H9 (cell line): ENCODE measurements around the gene OR8B3. TPM values are rescaled to one million over a fixed set of nuclear protein-coding genes. Genes with fewer than 3 reads are reported as not detected.

ENCODE experiments used
- DNase-seq: peaks from one replicate; pipeline ENCODE4 v3.0.0-alpha.2; 2017
- H2AFZ ChIP-seq: one replicate; pipeline ENCODE4 v1.6.1; 2013; ENCODE audit warnings: mild to moderate bottlenecking, low read length, control low read depth, moderate library complexity
- H2AK5ac ChIP-seq: 2 replicates; pipeline ENCODE4 v1.6.1; 2013; ENCODE audit warnings: low read length, control low read depth, mixed read lengths; ENCODE audit not compliant: insufficient read length
- H2BK120ac ChIP-seq: one replicate; pipeline ENCODE4 v1.6.1; 2013; ENCODE audit warnings: low read depth, mild to moderate bottlenecking, low read length, control low read depth, inconsistent platforms; ENCODE audit not compliant: poor library complexity, severe bottlenecking
- H2BK12ac ChIP-seq: 2 replicates; pipeline ENCODE4 v1.6.1; 2013; ENCODE audit warnings: low read length, control low read depth, mixed read lengths, low read depth; ENCODE audit not compliant: insufficient read length
- H2BK15ac ChIP-seq: 2 replicates; pipeline ENCODE4 v1.6.1; 2013; ENCODE audit warnings: low read depth, low read length, control low read depth
- H2BK20ac ChIP-seq: one replicate; pipeline ENCODE4 v1.6.1; 2013; ENCODE audit warnings: low read depth, mild to moderate bottlenecking, low read length, control low read depth, inconsistent platforms; ENCODE audit not compliant: poor library complexity, severe bottlenecking
- H2BK5ac ChIP-seq: 2 replicates; pipeline ENCODE4 v1.6.1; 2013; ENCODE audit warnings: low read length, control low read depth, mixed read lengths; ENCODE audit not compliant: insufficient read length
- H3K14ac ChIP-seq: 2 replicates; pipeline ENCODE4 v1.6.1; 2013; ENCODE audit warnings: low read length, control low read depth; ENCODE audit not compliant: insufficient read depth
- H3K18ac ChIP-seq: 2 replicates; pipeline ENCODE4 v1.6.1; 2013; ENCODE audit warnings: low read depth, mild to moderate bottlenecking, mixed read lengths, low read length, control low read depth; ENCODE audit not compliant: insufficient read length
- H3K23ac ChIP-seq: 2 replicates; pipeline ENCODE4 v1.6.1; 2013; ENCODE audit warnings: low read length, control low read depth, mixed read lengths, low read depth; ENCODE audit not compliant: insufficient read length
- H3K23me2 ChIP-seq: 2 replicates; pipeline ENCODE4 v1.6.1; 2013; ENCODE audit warnings: low read depth, mild to moderate bottlenecking, mixed read lengths, low read length, control low read depth; ENCODE audit not compliant: insufficient read length, poor library complexity, severe bottlenecking
- H3K27ac ChIP-seq: 2 replicates; pipeline ENCODE4 v1.5.1; 2013; ENCODE audit warnings: low read length, control low read depth, mixed read lengths, low read depth; ENCODE audit not compliant: insufficient read length
- H3K27me3 ChIP-seq: 2 replicates; pipeline ENCODE4 v1.6.1; 2013; ENCODE audit warnings: low read length, control low read depth, inconsistent platforms; ENCODE audit not compliant: insufficient read depth
- H3K4ac ChIP-seq: 2 replicates; pipeline ENCODE4 v1.6.1; 2013; ENCODE audit warnings: low read depth, mild to moderate bottlenecking, control low read depth, inconsistent platforms, low read length, moderate library complexity
- H3K4me1 ChIP-seq: 2 replicates; pipeline ENCODE4 v1.6.1; 2013; ENCODE audit warnings: low read length, control low read depth, inconsistent platforms; ENCODE audit not compliant: insufficient read depth
- H3K4me2 ChIP-seq: 2 replicates; pipeline ENCODE4 v1.6.1; 2013; ENCODE audit warnings: low read length, control low read depth, mixed read lengths; ENCODE audit not compliant: insufficient read length, insufficient read depth
- H3K56ac ChIP-seq: 2 replicates; pipeline ENCODE4 v1.6.1; 2013; ENCODE audit warnings: low read depth, mild to moderate bottlenecking, mixed read lengths, low read length, control low read depth; ENCODE audit not compliant: insufficient read length
- H3K79me1 ChIP-seq: 2 replicates; pipeline ENCODE4 v1.6.1; 2013; ENCODE audit warnings: low read depth, mild to moderate bottlenecking, moderate library complexity, low read length, control low read depth, inconsistent platforms; ENCODE audit not compliant: insufficient read depth, poor library complexity, severe bottlenecking
- H3K79me2 ChIP-seq: 2 replicates; pipeline ENCODE4 v1.6.1; 2013; ENCODE audit warnings: low read length, control low read depth, inconsistent platforms; ENCODE audit not compliant: insufficient read depth
- H3K9ac ChIP-seq: 2 replicates; pipeline ENCODE4 v1.6.1; 2013; ENCODE audit warnings: low read length, control low read depth, mixed read lengths; ENCODE audit not compliant: insufficient read length; ENCODE audit errors: extremely low read depth
- H3K9me3 ChIP-seq: one replicate; pipeline ENCODE4 v1.6.1; 2013; ENCODE audit warnings: low read depth, low read length, inconsistent platforms; ENCODE audit not compliant: control insufficient read depth
- H3T11ph ChIP-seq: one replicate; pipeline ENCODE4 v1.6.1; 2013; ENCODE audit warnings: mild to moderate bottlenecking, low read length, control low read depth, inconsistent platforms
- H4K20me1 ChIP-seq: one replicate; pipeline ENCODE4 v1.6.1; 2013; ENCODE audit not compliant: control insufficient read depth, insufficient read length, insufficient read depth
- H4K5ac ChIP-seq: 2 replicates; pipeline ENCODE4 v1.6.1; 2013; ENCODE audit warnings: low read depth, mild to moderate bottlenecking, mixed read lengths, low read length, control low read depth; ENCODE audit not compliant: insufficient read length
- H4K8ac ChIP-seq: replicated peaks from 2 replicates; pipeline ENCODE4 v1.6.1; 2013; ENCODE audit warnings: low read length, control low read depth, mixed read lengths, low read depth; ENCODE audit not compliant: insufficient read length
- H4K91ac ChIP-seq: 2 replicates; pipeline ENCODE4 v1.6.1; 2013; ENCODE audit warnings: low read depth, mild to moderate bottlenecking, moderate library complexity, mixed read lengths, low read length, control low read depth; ENCODE audit not compliant: insufficient read length
- H3K27ac Mint-ChIP-seq, 3 experiments: 2 replicates in 2 of 3; 3 replicates in 1 of 3; pipeline ENCODE4 v1.8.0; 2020 to 2021; ENCODE audit warnings: mixed read lengths in 3 of 3, mild to moderate bottlenecking in 1 of 3, moderate library complexity in 1 of 3
- H3K27me3 Mint-ChIP-seq: 2 replicates; pipeline ENCODE4 v1.8.0; 2021; ENCODE audit warnings: low read depth, mild to moderate bottlenecking, moderate library complexity, mixed read lengths
- H3K36me3 Mint-ChIP-seq, 3 experiments: 2 replicates in 2 of 3; 3 replicates in 1 of 3; pipeline ENCODE4 v1.8.0; 2020 to 2021; ENCODE audit warnings: low read depth in 3 of 3, mixed read lengths in 3 of 3; ENCODE audit not compliant: insufficient read depth in 1 of 3
- H3K4me1 Mint-ChIP-seq, 2 experiments: 2 replicates each; pipeline ENCODE4 v1.8.0; 2020; ENCODE audit warnings: mixed read lengths in 2 of 2
- H3K4me3 Mint-ChIP-seq, 2 experiments: 2 replicates in 1 of 2; 3 replicates in 1 of 2; pipeline ENCODE4 v1.8.0; 2020 to 2021; ENCODE audit warnings: mild to moderate bottlenecking in 2 of 2, mixed read lengths in 2 of 2, moderate library complexity in 1 of 2
- H3K9me3 Mint-ChIP-seq, 2 experiments: 2 replicates in 1 of 2; 3 replicates in 1 of 2; pipeline ENCODE4 v1.8.0; 2020; ENCODE audit warnings: mild to moderate bottlenecking in 2 of 2, mixed read lengths in 2 of 2, moderate library complexity in 1 of 2
- WGBS: extraction: QIAGEN DNeasy Blood & Tissue Kit; methylation state at CpG from one replicate; pipeline ENCODE4 v1.1.7; 2013; ENCODE audit warnings: missing lambda C conversion rate, low lambda C conversion rate, mixed read lengths; ENCODE audit not compliant: insufficient read length; ENCODE audit errors: extremely low coverage; 5-methylcytosine and 5-hydroxymethylcytosine counted together
- total RNA-seq: library from RNA; stranded (reverse); gene quantifications from 2 replicates; pipeline ENCODE4 v1.2.1, GENCODE V29; 2021
- TF ChIP-seq, protein P1 (sequence below): fragments of 200-600 bp; sonication (generic); conservative IDR thresholded peaks from 3 replicates; pipeline ENCODE4 v1.8.0; 2021; ENCODE audit warnings: antibody characterized with exemption, mild to moderate bottlenecking

Gene OR8B3
- total RNA-seq, 1 experiment from 2014 or later = not detected

DNA sequence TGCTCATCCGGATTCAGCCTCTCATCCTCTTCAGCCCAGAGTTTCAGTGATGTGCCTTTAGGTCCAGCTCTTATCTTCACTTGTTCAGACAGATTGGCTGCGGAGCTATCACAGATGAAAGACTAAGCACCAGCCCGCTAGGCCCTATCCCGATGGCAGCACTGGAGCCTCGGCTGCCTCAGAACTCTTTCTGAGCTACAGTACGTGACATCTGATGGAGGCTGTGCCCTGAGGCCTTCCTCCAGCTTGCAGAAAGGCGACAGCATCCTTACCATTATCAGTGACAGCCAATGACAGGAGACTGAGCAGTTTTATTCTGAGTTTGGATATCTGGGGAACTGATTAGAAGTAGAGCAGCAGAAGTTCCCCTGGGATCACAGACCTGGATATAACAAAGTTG is 42.7 kb upstream of the OR8B3 start:
- Histone ChIP-seq H4K91ac (no peak overlapping the region), H3K23me2 (no peaks in the 10 kb centered on the region), H2BK20ac (no peak overlapping the region), H3K27me3 (no peaks in the 10 kb centered on the region), H3K4ac (no peak overlapping the region), H2BK12ac (no peak overlapping the region), H4K5ac (no peak overlapping the region), H3K14ac (no peak overlapping the region), H3K18ac (no peak overlapping the region), H2AFZ (no peak overlapping the region), H4K20me1 (no peaks in the 10 kb centered on the region), H3K4me2 (no peak overlapping the region), H3K9ac (no peak overlapping the region), H4K8ac (no peak overlapping the region), H2BK120ac (no peak overlapping the region), H3K56ac (no peak overlapping the region), H3K23ac (no peak overlapping the region), H3T11ph (no peak overlapping the region), H3K27ac (no peak overlapping the region), H3K9me3 (no peaks in the 10 kb centered on the region), H3K4me1 (no peaks in the 10 kb centered on the region), H3K79me1 (no peaks in the 10 kb centered on the region), H2AK5ac (no peak overlapping the region), H2BK5ac (no peak overlapping the region), H3K79me2 (no peaks in the 10 kb centered on the region), H2BK15ac (no peak overlapping the region)
- Mint-ChIP-seq H3K4me3 (no peak overlapping the region), H3K27me3 (peaks cover 4% of the 10 kb centered on the region), H3K4me1 (peaks cover 3 to 7% of the 10 kb centered on the region in 2 experiments; a peak in 3 of 4 replicates), H3K27ac (no peak overlapping the region), H3K9me3 (no peaks in the 10 kb centered on the region), H3K36me3 (no peaks in the 10 kb centered on the region)
- no CpG with 5 or more reads among the region's 7 CpGs for WGBS
- no peak for DNase-seq
- TF ChIP-seq, protein P1, sequence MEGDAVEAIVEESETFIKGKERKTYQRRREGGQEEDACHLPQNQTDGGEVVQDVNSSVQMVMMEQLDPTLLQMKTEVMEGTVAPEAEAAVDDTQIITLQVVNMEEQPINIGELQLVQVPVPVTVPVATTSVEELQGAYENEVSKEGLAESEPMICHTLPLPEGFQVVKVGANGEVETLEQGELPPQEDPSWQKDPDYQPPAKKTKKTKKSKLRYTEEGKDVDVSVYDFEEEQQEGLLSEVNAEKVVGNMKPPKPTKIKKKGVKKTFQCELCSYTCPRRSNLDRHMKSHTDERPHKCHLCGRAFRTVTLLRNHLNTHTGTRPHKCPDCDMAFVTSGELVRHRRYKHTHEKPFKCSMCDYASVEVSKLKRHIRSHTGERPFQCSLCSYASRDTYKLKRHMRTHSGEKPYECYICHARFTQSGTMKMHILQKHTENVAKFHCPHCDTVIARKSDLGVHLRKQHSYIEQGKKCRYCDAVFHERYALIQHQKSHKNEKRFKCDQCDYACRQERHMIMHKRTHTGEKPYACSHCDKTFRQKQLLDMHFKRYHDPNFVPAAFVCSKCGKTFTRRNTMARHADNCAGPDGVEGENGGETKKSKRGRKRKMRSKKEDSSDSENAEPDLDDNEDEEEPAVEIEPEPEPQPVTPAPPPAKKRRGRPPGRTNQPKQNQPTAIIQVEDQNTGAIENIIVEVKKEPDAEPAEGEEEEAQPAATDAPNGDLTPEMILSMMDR = no peak
